Hematopoietic multipotent progenitor cell treated with erythropoietin and hydrocortisone succinate and interleukin-3 and kit ligand, for 8 days (in vitro differentiated cells): ENCODE measurements around the gene FLRT1.

Experiments
- DNase-seq: peaks from one replicate; pipeline ENCODE4 v3.0.0-alpha.2; 2015

The FLRT1 gene

DNA sequence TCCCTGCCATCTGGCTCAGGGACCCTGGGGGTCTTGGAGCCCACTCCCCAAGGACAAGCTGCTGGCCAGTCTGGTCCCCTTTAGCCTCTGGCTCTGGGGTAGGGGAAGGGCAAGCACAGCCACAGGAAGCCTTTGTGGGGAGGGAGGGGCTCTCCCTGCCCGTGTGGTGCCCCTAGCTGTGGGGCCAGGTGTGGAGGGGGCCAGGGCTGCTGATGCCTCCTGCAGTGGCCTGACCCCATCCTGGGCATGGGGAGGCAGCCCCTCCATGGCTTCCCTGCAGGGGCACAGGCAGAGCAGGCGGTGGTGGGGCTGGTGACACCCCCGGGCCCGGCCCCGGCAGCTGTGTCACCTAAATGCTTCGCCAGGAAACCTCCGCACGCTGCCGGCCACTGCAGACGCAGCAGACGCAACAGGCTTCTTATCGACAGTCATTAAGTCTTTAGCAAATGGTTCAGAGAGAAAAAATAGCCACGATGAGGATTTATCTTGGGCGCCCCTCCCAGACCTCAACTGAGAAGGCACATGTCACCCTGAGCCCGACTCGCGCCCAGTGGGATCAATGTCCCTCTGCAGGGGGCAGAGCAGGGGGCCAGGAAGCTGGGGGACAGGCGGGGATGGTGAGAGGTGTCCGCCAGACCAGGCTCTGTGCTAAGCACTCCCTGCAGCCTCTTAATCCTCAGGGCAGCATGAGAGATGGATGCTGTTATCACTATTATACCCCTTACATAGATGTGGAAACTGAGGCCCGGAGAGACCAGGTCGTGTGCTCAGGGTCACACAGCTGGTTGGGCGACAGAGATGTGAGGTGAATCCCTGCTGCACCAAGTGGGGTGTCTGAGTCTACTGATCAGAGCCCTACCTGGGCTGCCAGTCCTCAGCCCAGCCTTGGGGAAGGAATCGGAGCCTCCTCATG lies 33.9 kb downstream of the FLRT1 start:
- DNase-seq: no peak

DNA sequence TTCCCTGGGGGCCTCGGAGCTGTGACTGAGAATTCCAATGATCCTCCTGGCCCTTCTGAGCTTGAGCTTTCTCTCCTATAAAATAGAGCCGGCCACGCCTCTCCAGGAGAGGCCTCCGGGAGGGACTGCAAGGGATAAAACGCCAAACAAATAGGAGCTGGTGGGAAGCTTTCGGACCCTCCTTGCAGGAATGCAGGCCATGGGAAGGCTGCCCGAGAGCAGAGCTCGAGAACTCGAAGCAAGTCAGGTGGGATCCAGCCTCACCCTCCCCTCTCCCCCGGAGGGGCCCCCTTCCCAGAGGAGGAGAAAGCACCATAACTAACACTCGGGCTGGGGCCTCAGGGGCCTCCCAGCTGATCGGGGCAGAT lies 34.6 kb downstream of the FLRT1 start:
- DNase-seq: no peak

- no peak for DNase-seq
Observed at GRCh38 chr11:64071849-64072248, 36.1 kb downstream of the FLRT1 start.

GRCh38 chr11:64072403-64072802 lies 36.7 kb downstream of the FLRT1 start:
- no peak for DNase-seq

DNA sequence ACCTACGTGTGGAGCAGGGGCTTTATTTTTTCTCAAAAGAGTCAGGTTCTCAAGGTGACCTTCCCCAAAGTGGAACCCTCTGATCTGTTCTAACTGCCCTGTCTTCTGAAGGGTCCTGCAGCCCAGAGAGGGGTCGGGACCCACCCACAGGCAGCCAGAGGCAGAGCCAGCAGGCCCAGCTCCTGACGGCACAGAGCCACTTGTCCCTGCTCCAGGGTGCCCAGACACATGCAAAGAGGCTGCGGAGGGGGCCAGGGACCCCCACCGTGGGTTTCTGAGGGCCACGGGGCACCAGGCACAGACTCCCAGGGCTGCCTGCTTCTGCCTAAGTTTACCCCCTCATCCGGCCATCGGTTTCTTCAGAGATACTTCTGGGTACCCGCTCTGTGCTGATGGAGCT lies 37.1 kb downstream of the FLRT1 start:
- no peak for DNase-seq

- no peak for DNase-seq
Observed at GRCh38 chr11:64073542-64073941, 37.8 kb downstream of the FLRT1 start.

DNA sequence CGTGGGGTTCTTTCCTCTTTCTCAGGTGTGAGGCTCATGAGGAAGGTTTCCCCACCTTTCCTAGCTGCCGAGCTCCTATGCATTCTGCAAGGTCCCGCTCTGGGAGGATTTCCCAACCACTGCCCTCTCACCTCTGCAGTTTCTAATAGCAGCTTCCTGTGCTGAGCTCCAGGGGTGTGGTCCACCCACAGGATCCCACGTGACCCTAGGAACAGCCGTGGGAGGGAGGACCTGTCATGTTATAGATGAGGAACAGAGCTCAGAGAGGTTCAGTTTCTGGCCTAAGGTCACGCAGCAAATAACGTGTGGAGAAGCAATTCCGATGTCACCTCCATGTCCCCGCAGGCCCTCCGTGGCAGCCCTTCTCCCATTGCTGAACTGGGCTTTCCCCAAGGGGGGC lies 38.5 kb downstream of the FLRT1 start:
- DNase-seq: peak; percentile 27

DNA sequence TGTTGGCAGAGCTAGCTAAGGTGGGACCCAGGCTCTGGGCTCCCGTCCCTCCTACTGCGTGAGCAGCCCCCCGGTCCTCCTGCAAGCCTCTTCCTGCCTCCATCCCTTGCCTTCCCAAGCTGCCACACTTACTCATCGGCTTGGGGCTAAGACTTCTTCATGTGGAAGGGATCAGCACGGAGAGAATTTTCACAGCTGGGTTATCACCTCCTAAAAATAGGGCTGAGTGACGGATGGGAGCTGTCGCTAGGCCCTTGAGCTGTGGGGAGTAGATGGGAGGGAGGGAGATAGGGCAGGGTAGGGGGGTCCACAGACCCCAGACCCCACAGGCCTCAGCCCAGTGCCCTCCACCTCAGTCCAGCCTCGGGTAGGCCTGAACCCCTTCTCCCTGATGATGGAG lies 41.0 kb downstream of the FLRT1 start:
- DNase-seq: no peak

DNA sequence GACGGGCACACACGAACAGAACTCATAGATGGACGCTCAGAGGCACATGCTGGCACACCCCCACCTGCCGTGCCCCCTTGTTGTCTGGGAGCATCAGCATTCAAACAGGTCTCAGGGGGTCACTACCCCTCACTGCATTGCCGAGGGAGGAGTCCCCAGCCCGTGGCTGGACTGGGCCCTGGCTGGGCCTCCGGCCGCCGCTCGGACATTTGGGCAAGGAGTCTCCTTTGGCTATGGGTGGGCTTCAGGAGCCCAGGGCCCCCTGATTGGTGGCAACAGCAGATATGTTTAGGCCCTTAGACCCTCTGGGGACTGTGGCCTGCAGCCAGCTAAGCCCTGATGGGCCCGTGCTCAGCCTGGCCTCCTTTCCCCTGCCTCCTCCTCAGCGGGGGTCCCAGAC lies 41.9 kb downstream of the FLRT1 start:
- DNase-seq: no peak

- no peak for DNase-seq
Observed at GRCh38 chr11:64078284-64078683, 42.6 kb downstream of the FLRT1 start.

GRCh38 chr11:64078905-64079304 lies 43.2 kb downstream of the FLRT1 start:
- no peak for DNase-seq

- DNase-seq: no peak
Observed at GRCh38 chr11:64080390-64080789, 44.7 kb downstream of the FLRT1 start.

DNA sequence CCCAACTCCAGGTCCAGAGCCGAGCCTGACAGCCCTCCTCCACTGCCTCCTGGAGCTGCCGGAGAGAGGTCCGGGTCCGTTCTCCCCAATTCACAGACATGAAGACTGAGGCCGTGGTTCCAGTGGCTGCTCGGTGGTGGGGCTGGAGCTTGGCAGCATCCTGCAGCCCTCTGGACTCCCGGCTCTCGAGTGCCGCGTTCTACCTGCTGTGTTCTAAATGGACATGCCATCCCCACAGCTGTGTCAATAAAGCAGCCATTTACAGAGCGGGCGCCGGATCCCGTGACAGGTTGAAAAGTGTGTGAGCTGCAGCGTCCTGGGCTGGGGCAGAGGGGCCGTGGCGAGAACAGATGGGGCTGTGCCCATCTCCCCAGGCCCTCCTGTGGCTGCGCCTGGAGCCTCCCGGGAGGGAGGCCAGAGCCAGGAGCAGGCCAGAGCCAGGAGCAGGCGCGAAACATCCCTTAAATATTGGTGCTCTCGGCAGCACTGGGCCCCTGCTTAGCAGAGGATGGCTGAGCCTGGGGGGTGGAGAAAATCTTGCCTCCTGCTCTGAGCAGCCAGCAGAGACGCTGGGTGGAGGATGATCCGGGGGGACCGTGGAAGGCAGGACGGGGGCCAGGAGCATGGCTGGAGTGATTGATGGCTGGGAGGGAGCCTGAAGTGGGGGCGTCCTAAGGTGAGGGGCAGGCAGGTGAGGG lies 46.2 kb downstream of the FLRT1 start:
- DNase-seq: no peak

- no peak for DNase-seq
Observed at GRCh38 chr11:64083398-64084080, 47.8 kb downstream of the FLRT1 start.

- DNase-seq: no peak
Observed at GRCh38 chr11:64084146-64084950, 48.6 kb downstream of the FLRT1 start.

GRCh38 chr11:64084951-64085710 lies 49.4 kb downstream of the FLRT1 start:
- DNase-seq: no peak
